ENCODE data around the gene GP5.

Gene GP5

DNA sequence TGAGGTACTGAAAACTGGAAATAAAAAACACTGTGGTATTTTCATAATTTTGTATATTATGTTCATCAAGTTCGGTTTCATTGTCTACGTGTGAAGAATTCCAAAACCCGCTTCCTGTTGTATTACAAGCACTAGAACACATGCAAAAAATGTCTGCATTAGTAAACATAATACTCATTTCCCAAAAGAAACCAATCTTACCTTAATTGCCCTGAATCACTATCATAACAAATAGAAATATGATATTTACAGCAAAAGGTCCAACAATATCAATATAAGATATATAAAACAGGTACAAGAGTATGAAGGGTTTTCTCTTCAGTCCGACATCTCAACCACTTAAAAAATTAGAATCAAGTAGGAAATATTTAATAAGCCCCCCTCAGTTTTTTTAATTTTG lies 26.3 kb upstream of the GP5 start:
- no peak for TF ChIP-seq ZFP30 (CRISPR knock-in tag; IDR thresholded peaks at IDR 0.05)
- TF ChIP-seq, protein P1, sequence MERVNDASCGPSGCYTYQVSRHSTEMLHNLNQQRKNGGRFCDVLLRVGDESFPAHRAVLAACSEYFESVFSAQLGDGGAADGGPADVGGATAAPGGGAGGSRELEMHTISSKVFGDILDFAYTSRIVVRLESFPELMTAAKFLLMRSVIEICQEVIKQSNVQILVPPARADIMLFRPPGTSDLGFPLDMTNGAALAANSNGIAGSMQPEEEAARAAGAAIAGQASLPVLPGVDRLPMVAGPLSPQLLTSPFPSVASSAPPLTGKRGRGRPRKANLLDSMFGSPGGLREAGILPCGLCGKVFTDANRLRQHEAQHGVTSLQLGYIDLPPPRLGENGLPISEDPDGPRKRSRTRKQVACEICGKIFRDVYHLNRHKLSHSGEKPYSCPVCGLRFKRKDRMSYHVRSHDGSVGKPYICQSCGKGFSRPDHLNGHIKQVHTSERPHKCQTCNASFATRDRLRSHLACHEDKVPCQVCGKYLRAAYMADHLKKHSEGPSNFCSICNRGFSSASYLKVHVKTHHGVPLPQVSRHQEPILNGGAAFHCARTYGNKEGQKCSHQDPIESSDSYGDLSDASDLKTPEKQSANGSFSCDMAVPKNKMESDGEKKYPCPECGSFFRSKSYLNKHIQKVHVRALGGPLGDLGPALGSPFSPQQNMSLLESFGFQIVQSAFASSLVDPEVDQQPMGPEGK (CRISPR knock-in tag; IDR thresholded peaks at IDR 0.05; ENCODE audit: borderline replicate concordance), result no peak
- TF ChIP-seq BACH2 (CRISPR knock-in tag; IDR thresholded peaks at IDR 0.05; ENCODE audit: borderline replicate concordance), result no peak
- TF ChIP-seq ZFP3 (CRISPR knock-in tag; IDR thresholded peaks at IDR 0.05), result no peak
- TF ChIP-seq, protein P2, sequence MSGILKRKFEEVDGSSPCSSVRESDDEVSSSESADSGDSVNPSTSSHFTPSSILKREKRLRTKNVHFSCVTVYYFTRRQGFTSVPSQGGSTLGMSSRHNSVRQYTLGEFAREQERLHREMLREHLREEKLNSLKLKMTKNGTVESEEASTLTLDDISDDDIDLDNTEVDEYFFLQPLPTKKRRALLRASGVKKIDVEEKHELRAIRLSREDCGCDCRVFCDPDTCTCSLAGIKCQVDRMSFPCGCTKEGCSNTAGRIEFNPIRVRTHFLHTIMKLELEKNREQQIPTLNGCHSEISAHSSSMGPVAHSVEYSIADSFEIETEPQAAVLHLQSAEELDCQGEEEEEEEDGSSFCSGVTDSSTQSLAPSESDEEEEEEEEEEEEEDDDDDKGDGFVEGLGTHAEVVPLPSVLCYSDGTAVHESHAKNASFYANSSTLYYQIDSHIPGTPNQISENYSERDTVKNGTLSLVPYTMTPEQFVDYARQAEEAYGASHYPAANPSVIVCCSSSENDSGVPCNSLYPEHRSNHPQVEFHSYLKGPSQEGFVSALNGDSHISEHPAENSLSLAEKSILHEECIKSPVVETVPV (CRISPR knock-in tag; IDR thresholded peaks at IDR 0.05), result no peak
- no peak for TF ChIP-seq ZNF70 (CRISPR knock-in tag; IDR thresholded peaks at IDR 0.05)
- no peak for TF ChIP-seq ZNF8 (CRISPR knock-in tag; IDR thresholded peaks at IDR 0.05)
- TF ChIP-seq, protein P3, sequence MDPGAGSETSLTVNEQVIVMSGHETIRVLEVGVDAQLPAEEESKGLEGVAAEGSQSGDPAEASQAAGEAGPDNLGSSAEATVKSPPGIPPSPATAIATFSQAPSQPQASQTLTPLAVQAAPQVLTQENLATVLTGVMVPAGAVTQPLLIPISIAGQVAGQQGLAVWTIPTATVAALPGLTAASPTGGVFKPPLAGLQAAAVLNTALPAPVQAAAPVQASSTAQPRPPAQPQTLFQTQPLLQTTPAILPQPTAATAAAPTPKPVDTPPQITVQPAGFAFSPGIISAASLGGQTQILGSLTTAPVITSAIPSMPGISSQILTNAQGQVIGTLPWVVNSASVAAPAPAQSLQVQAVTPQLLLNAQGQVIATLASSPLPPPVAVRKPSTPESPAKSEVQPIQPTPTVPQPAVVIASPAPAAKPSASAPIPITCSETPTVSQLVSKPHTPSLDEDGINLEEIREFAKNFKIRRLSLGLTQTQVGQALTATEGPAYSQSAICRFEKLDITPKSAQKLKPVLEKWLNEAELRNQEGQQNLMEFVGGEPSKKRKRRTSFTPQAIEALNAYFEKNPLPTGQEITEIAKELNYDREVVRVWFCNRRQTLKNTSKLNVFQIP (CRISPR knock-in tag; IDR thresholded peaks at IDR 0.05; ENCODE audit: borderline replicate concordance, low read depth), result no peak
- TF ChIP-seq ARNTL (CRISPR knock-in tag; IDR thresholded peaks at IDR 0.05; ENCODE audit: borderline replicate concordance, low read depth), result no peak
- TF ChIP-seq TOX (CRISPR knock-in tag; IDR thresholded peaks at IDR 0.05; ENCODE audit: borderline replicate concordance), result no peak
- no peak for TF ChIP-seq TCF4 (CRISPR knock-in tag; IDR thresholded peaks at IDR 0.05; ENCODE audit: borderline replicate concordance)
- no peak for TF ChIP-seq PPARA (CRISPR knock-in tag; IDR thresholded peaks at IDR 0.05; ENCODE audit: borderline replicate concordance)
- no peak for TF ChIP-seq ZC3H10 (CRISPR knock-in tag; IDR thresholded peaks at IDR 0.05)
- TF ChIP-seq ISL1 (CRISPR knock-in tag; IDR thresholded peaks at IDR 0.05), result no peak
- no peak for TF ChIP-seq RARB (CRISPR knock-in tag; IDR thresholded peaks at IDR 0.05)
- TF ChIP-seq, protein P4, sequence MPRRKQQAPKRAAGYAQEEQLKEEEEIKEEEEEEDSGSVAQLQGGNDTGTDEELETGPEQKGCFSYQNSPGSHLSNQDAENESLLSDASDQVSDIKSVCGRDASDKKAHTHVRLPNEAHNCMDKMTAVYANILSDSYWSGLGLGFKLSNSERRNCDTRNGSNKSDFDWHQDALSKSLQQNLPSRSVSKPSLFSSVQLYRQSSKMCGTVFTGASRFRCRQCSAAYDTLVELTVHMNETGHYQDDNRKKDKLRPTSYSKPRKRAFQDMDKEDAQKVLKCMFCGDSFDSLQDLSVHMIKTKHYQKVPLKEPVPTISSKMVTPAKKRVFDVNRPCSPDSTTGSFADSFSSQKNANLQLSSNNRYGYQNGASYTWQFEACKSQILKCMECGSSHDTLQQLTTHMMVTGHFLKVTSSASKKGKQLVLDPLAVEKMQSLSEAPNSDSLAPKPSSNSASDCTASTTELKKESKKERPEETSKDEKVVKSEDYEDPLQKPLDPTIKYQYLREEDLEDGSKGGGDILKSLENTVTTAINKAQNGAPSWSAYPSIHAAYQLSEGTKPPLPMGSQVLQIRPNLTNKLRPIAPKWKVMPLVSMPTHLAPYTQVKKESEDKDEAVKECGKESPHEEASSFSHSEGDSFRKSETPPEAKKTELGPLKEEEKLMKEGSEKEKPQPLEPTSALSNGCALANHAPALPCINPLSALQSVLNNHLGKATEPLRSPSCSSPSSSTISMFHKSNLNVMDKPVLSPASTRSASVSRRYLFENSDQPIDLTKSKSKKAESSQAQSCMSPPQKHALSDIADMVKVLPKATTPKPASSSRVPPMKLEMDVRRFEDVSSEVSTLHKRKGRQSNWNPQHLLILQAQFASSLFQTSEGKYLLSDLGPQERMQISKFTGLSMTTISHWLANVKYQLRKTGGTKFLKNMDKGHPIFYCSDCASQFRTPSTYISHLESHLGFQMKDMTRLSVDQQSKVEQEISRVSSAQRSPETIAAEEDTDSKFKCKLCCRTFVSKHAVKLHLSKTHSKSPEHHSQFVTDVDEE (CRISPR knock-in tag; IDR thresholded peaks at IDR 0.05), result no peak

DNA sequence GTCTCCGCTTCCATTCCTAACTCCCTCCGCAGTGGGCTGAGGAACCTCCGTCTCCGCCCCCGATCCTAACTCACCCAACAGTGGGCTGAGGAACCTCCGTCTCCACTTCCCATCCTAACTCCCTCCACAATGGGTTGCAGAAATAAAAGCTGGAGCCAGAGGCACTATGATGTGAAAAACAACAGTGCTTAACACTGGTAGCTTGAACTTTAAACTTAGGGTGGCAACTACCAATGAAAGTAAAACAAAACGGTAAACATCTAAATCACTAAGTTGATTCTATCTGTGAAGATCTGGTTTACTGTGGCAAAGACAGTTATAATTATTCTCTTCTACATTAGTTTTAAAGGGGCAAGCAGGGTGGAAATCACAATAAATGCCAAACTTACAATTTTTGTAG lies 25.9 kb upstream of the GP5 start:
- ATAC-seq, result no peak
- no peak for TF ChIP-seq ZNF8 (CRISPR knock-in tag; IDR thresholded peaks at IDR 0.05)
- TF ChIP-seq ZNF70 (CRISPR knock-in tag; IDR thresholded peaks at IDR 0.05), result no peak
- TF ChIP-seq, protein P2 (CRISPR knock-in tag; IDR thresholded peaks at IDR 0.05), result no peak
- TF ChIP-seq ZFP3 (CRISPR knock-in tag; IDR thresholded peaks at IDR 0.05), result no peak
- no peak for TF ChIP-seq CSDC2 (CRISPR knock-in tag; IDR thresholded peaks at IDR 0.05)
- no peak for TF ChIP-seq TOX (CRISPR knock-in tag; IDR thresholded peaks at IDR 0.05; ENCODE audit: borderline replicate concordance)
- no peak for TF ChIP-seq ZC3H10 (CRISPR knock-in tag; IDR thresholded peaks at IDR 0.05)
- TF ChIP-seq, protein P1 (CRISPR knock-in tag; IDR thresholded peaks at IDR 0.05; ENCODE audit: borderline replicate concordance), result no peak

More for the DNA sequence above, 26.3 kb upstream of the GP5 start:
- no peak for ATAC-seq

DNA sequence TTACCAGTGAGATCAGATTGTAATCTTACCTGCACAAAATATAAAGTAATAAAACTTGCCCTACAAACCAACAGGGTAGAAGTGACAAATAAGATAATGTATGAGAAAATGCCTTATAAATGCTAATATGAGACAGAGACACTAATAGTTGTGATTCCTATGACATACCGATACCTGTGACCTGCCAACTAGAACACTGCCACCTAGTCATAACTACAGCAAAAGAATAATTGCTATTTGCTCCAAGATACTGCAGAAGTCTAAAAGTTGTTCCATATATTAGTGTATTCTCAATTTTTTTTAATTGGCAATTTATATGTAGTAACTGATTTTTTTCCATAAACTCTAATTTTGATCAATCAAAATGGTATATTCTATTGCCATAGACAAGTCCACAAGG lies 25.3 kb upstream of the GP5 start:
- no peak for ATAC-seq
- no peak for TF ChIP-seq PPARA (CRISPR knock-in tag; IDR thresholded peaks at IDR 0.05; ENCODE audit: borderline replicate concordance)
- no peak for TF ChIP-seq SNAI2 (CRISPR knock-in tag; IDR thresholded peaks at IDR 0.05)
- no peak for TF ChIP-seq OSR1 (CRISPR knock-in tag; IDR thresholded peaks at IDR 0.05)
- TF ChIP-seq, protein P5, sequence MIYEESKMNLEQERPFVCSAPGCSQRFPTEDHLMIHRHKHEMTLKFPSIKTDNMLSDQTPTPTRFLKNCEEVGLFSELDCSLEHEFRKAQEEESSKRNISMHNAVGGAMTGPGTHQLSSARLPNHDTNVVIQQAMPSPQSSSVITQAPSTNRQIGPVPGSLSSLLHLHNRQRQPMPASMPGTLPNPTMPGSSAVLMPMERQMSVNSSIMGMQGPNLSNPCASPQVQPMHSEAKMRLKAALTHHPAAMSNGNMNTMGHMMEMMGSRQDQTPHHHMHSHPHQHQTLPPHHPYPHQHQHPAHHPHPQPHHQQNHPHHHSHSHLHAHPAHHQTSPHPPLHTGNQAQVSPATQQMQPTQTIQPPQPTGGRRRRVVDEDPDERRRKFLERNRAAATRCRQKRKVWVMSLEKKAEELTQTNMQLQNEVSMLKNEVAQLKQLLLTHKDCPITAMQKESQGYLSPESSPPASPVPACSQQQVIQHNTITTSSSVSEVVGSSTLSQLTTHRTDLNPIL (CRISPR knock-in tag; IDR thresholded peaks at IDR 0.05; ENCODE audit: low read depth), result no peak
- TF ChIP-seq ZNF565 (CRISPR knock-in tag; conservative IDR thresholded peaks at IDR 0.05; ENCODE audit: low read depth), result no peak
- TF ChIP-seq, protein P3 (CRISPR knock-in tag; IDR thresholded peaks at IDR 0.05; ENCODE audit: borderline replicate concordance, low read depth), result no peak
- no peak for TF ChIP-seq BACH2 (CRISPR knock-in tag; IDR thresholded peaks at IDR 0.05; ENCODE audit: borderline replicate concordance)

Data from SK-N-SH treated with all-trans-retinoic acid at 6 μM for 48 hours (cell line).